Memory B cell (primary cell): ENCODE data around the gene LRRC2.

Experiments used
- ATAC-seq: fragments of 150-1000 bp; cut with Tn5 transposase; 2 replicates; pipeline ENCODE4 v1.10.0; 2021; ENCODE audit warnings: low read depth, mild to moderate bottlenecking, moderate library complexity
- DNase-seq, 2 donors: peaks; one replicate each; pipeline ENCODE4 v3.0.0; 2022; ENCODE audit warnings: low spot score in 2 of 2
- H3K27ac Mint-ChIP-seq: one replicate; pipeline ENCODE4 v1.8.0; 2022; ENCODE audit warnings: mild to moderate bottlenecking, moderate library complexity, mixed read lengths
- H3K27me3 Mint-ChIP-seq: one replicate; pipeline ENCODE4 v1.8.0; 2022; ENCODE audit warnings: mixed read lengths
- H3K36me3 Mint-ChIP-seq: one replicate; pipeline ENCODE4 v1.8.0; 2022; ENCODE audit warnings: mild to moderate bottlenecking, mixed read lengths
- H3K4me1 Mint-ChIP-seq: one replicate; pipeline ENCODE4 v1.8.0; 2022; ENCODE audit warnings: mixed read lengths
- H3K4me3 Mint-ChIP-seq: one replicate; pipeline ENCODE4 v1.8.0; 2022; ENCODE audit warnings: mild to moderate bottlenecking, moderate library complexity, mixed read lengths
- H3K9me3 Mint-ChIP-seq: one replicate; pipeline ENCODE4 v1.8.0; 2022; ENCODE audit warnings: mixed read lengths

LRRC2 gene, protein sequence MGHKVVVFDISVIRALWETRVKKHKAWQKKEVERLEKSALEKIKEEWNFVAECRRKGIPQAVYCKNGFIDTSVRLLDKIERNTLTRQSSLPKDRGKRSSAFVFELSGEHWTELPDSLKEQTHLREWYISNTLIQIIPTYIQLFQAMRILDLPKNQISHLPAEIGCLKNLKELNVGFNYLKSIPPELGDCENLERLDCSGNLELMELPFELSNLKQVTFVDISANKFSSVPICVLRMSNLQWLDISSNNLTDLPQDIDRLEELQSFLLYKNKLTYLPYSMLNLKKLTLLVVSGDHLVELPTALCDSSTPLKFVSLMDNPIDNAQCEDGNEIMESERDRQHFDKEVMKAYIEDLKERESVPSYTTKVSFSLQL

DNA sequence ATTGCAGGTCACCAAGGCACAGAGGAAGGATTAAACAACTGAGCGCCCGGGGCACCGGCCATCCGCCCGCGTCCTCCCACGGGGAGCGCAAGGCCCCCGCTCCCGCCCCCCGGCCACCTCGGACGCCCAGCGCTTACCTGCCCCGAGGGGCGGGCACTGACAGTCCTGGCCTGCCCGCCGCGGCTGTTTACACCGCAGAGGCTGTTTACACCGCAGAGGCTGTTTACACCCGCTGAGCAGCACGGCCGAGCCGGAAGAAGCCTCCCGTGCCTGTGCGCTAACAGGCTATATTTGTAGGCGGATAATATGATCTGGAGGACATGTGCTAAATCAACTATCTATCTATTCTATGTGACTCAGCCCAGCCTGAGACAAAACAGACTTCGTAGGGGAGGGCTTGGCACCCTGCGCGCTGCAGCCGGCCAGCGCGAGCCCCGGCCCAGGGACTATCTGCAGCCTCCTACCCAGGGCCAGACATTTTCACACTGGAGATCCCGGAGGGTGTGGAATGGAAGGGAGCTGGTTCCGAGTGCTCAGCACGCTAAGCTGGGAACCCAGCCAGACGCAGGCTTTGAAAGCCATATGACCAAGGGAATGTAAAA is at the start of gene LRRC2:
LRRC2 (minus strand) TSS at position 263 of the 602 bp plus-strand sequence. CDS start 14,711 bp downstream, outside the sequence.
- peak within 1 kb of the TSS; percentile 66 for H3K4me3 Mint-ChIP-seq
- peaks cover 3% of the 10 kb centered on the region for H3K9me3 Mint-ChIP-seq
- peak in 1 of 2 donors; percentile 22 for DNase-seq
- peak; percentile 65 for ATAC-seq
- H3K27ac Mint-ChIP-seq, result no peak within 1 kb of the TSS
- peaks cover 5% of the 10 kb centered on the region for H3K36me3 Mint-ChIP-seq
- peaks cover 22% of the 10 kb centered on the region for H3K27me3 Mint-ChIP-seq
- peaks cover 12% of the 10 kb centered on the region for H3K4me1 Mint-ChIP-seq

DNA sequence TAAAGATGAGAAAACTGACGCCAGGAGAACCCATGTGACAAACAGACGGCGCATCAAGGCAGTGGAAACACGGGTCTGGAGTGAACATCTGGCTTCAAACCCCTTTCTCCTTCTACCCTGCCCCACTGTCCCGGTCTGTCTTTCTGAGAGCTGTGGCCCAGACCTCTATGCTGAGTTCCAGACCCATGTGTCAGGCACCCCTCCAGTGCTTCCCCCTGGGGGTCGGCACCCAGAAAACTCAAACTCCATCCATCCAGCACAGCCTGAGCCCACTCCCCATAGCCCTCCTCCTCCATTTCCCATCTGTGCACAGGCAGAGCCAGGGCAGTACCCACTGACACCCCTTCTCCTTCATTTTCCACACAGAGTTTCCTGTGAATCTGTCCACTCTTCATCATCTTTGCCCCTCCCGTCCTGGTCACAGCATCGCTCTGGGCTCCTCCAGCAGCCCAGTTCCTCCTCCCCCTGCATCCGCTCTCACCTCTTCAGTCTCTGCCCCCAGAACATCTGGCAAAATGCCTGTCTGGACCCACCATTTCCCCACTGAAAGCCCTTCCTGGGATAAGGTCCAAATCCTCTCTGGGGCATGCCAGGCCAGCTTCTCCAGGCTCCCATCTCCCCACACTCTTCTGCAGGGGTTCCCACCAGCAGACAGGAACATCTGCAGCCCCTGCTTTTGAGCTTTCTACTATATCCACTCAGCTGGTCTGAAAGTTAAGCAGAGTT is 49.1 kb upstream of the LRRC2 start:
- no peaks in the 10 kb centered on the region for H3K9me3 Mint-ChIP-seq
- no peak for DNase-seq
- H3K36me3 Mint-ChIP-seq, result no peaks in the 10 kb centered on the region
- no peak for ATAC-seq
- peaks cover 19% of the 10 kb centered on the region for H3K27me3 Mint-ChIP-seq
- no peak overlapping the region for H3K4me3 Mint-ChIP-seq
- no peak overlapping the region for H3K27ac Mint-ChIP-seq
- H3K4me1 Mint-ChIP-seq, result no peaks in the 10 kb centered on the region

DNA sequence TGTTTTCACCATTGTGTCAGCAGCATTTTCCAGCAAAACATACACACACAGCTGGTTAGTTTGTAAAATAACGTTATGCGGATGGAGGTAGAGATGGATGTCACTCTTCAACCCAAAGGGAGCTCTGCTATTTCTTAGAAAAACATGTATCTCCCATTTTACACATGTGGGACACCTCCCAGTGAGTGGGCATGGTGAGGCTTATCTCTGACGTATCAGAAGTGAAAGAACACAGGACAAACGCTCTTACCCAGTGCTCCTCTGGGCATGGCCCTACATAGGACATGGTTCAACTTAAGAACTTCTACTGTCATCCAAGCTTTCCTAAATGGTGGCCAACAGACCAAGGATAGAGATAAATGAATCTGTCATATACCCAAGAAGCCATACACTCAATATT is 48.3 kb upstream of the LRRC2 start:
- Mint-ChIP-seq H3K27ac (no peak overlapping the region), H3K27me3 (peaks cover 15% of the 10 kb centered on the region), H3K36me3 (no peaks in the 10 kb centered on the region), H3K4me3 (no peak overlapping the region), H3K9me3 (no peaks in the 10 kb centered on the region), H3K4me1 (no peaks in the 10 kb centered on the region)
- no peak for DNase-seq
- no peak for ATAC-seq

DNA sequence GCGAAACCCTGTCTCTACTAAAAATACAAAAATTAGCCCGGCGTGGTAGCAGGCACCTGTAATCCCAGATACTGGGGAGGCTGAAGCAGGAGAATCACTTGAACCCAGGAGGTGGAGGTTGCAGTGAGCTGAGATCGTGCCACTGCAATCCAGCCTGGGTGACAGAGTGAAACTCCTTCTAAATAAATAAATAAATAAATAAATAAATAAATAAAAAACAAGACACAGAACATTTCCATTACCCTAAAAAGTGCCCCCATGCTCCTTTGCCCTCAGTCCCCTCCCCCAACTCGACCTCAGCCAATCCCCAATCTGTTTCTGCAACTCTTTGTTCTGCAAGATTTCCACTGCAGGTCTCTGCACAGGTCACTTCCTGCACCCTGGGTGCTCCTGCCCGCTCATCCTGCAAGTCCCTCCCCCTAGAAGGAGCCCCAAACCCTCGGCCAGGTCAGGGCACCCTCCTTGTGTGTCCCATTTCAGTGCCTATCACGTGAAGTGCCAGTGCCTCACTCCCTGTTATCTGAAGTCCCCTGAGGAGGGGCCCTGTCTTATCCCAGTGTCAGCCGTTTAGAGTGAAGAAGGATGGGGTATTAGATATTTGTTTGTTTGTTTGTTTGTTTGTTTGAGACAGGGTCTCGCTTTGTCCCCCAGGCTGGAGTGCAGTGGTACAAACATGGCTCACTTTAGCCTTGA is 47.4 kb upstream of the LRRC2 start:
- DNase-seq (no peak), ATAC-seq (no peak)
- no peaks in the 10 kb centered on the region for H3K36me3 Mint-ChIP-seq
- H3K27ac Mint-ChIP-seq, result no peak overlapping the region
- H3K9me3 Mint-ChIP-seq, result no peaks in the 10 kb centered on the region
- H3K4me3 Mint-ChIP-seq, result no peak overlapping the region
- H3K27me3 Mint-ChIP-seq, result peaks cover 12% of the 10 kb centered on the region
- H3K4me1 Mint-ChIP-seq, result no peaks in the 10 kb centered on the region

DNA sequence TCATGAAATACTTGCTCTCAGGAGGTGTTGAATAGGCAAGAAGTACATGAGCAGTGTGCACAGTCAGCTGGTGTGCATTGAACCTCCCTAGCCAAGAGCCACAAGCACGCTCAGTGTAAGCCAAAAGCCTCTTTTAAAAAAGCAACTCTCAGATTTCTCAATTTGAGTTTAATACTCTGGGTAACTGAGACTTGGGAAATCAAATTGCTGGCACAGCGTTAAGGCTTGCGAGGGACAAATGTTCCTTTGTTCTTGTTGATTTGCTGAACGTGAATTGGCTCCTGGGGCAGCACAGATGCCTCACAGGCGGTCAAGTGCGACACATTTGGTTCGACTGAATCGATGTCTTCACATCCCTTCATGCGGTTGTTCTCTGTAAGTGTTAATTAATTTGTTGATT is 46.2 kb upstream of the LRRC2 start, which contains the start of gene FAM240A:
FAM240A (plus strand) TSS at position 202 of the 400 bp plus-strand sequence; CDS start at position 361, 159 bp downstream.
- DNase-seq, result no peak
- ATAC-seq, result no peak
- no peak within 1 kb of the TSS for H3K27ac Mint-ChIP-seq
- H3K4me1 Mint-ChIP-seq, result no peaks in the 10 kb centered on the region
- no peak within 1 kb of the TSS for H3K4me3 Mint-ChIP-seq
- no peaks in the 10 kb centered on the region for H3K36me3 Mint-ChIP-seq
- peaks cover 12% of the 10 kb centered on the region for H3K27me3 Mint-ChIP-seq
- H3K9me3 Mint-ChIP-seq, result no peaks in the 10 kb centered on the region

DNA sequence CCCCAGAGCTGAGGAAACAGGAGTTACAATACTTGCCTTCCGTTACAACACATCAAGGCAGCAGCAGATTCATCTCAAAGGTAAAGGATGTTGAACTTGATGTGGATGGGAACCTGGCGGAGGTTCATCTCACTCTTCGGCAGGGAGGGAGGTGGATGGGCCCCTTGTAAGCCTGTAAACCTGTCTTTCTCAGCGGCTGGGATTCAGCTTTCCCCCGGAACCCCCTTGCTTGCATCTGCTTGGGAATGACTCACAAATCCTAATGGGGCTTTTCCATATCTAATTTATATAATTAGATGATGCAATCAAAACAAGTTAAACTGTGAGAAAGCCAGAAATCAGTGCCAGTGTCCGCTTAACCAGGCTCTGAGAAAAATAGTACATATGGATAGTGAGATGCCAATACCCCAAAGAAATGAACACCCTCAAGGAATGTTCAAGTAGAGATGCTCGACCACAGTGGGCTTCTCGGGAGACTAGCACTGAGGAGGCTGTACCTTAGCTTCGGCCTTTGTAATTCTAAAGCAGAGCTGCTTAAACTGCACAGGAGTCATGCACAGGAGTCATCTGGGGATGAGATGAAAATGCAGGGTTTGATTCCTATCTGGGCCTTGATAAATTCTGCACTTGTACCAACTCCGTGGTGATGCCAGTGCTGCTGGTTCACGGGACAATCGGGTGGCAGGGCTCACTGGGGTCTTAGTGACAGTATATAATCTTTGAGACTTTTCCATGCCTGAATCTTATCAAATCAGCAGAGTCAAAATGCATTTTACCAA is 44.0 kb upstream of the LRRC2 start:
- no peaks in the 10 kb centered on the region for H3K9me3 Mint-ChIP-seq
- H3K27ac Mint-ChIP-seq, result no peak overlapping the region
- no peak for ATAC-seq
- no peaks in the 10 kb centered on the region for H3K4me1 Mint-ChIP-seq
- H3K36me3 Mint-ChIP-seq, result no peaks in the 10 kb centered on the region
- H3K4me3 Mint-ChIP-seq, result no peak overlapping the region
- H3K27me3 Mint-ChIP-seq, result peaks cover 7% of the 10 kb centered on the region
- DNase-seq, result no peak

DNA sequence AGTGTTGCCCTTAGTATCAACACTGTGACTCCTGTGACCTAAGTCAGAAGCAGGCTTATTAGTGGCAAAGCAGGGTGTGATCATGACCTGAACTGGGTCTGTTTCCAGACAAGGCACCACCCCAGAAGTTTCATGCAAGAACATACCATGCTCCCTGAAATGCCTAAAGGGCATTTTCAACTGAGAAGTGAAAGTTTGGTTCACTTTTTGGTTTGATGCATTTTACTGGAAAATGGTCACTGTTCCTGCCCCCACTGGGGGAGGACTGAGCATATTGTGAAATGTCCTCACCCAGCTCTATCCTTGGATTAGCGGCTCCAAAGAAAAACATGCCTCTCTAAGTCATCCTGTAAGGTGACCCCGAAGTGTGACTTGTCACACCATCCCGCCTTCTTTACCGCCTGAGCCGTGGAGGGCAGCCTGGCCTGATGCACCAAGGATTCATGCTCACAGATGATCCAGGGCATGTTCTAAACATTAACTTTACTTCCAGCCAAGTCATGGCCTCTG is 43.2 kb upstream of the LRRC2 start:
- Mint-ChIP-seq H3K27me3 (peaks cover 6% of the 10 kb centered on the region), H3K9me3 (no peaks in the 10 kb centered on the region), H3K27ac (no peak overlapping the region), H3K36me3 (no peaks in the 10 kb centered on the region), H3K4me1 (no peaks in the 10 kb centered on the region), H3K4me3 (no peak overlapping the region)
- DNase-seq (no peak), ATAC-seq (no peak)

DNA sequence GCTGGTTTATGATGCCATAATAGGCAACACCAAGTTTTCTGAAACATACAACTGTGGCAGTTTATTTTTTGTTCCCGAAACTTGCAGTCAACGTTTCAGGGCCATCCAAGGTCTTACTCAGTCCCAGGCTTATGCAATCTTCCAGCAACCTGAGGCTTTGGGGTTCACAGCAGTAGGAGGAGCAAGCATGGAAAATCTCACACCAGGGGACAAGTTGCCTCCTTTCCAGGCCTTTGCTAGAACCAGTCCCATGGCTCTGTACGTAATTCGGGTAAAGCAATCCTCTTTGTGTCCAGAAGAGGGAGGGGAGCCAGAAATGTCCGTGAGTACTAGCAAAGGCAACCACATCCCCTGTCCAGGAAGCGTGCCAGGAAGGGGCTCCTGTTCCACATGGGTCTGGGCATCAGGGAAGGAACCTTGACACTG is 41.5 kb upstream of the LRRC2 start:
- DNase-seq (no peak), ATAC-seq (no peak)
- Mint-ChIP-seq H3K4me1 (no peaks in the 10 kb centered on the region), H3K27ac (no peak overlapping the region), H3K36me3 (no peaks in the 10 kb centered on the region), H3K27me3 (peaks cover 3% of the 10 kb centered on the region), H3K9me3 (no peaks in the 10 kb centered on the region), H3K4me3 (no peak overlapping the region)

DNA sequence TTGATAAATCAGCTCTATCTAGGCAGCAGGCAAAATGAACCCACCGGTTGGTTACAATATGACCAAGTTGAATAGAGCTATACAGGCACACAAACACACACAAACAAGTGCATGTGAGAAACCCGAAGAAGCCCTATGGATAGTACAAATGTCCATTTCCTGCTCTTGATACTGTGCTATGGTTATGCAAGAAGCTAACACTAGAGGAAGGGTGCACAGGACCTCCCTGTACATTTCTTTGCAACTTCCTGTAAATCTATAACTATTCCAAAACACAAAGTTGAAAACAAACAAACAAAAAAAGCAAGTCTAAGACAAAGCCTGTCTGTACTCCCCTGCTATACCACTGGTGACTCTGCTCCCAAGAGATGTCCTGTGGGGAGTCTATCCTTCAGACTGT is 38.0 kb upstream of the LRRC2 start:
- Mint-ChIP-seq H3K4me1 (no peaks in the 10 kb centered on the region), H3K27ac (no peak overlapping the region), H3K4me3 (no peak overlapping the region), H3K36me3 (no peaks in the 10 kb centered on the region), H3K27me3 (peaks cover 1% of the 10 kb centered on the region), H3K9me3 (no peaks in the 10 kb centered on the region)
- no peak for ATAC-seq
- no peak for DNase-seq

DNA sequence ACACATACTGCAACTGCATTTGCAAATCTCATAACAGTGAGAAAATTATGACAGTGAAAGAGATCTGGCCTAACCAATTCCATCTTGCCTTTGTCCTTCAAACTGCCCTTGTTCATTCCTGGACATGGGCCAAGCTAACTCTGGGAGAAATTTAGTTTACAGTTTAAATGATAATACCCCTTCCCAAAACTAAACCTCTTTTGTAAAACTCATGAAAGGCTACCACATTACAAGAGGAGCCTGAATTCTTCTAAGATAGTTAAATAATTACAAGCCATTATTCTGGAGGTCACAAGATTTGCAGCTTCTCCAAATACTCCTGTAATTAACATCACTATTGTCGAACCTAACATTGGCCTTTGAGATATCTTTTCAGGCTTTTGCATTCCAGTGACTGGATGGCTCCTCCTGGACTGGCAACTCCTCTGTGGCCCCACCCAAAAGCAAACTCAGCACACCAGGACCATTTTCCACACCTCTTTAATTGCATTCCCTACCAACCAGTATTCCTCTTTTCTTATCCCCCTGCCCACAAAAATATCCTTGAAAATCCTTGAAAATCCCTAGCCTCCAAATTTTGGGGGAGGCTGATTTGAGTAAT is 37.4 kb upstream of the LRRC2 start:
- Mint-ChIP-seq H3K27me3 (peaks cover 1% of the 10 kb centered on the region), H3K4me1 (no peaks in the 10 kb centered on the region), H3K9me3 (no peaks in the 10 kb centered on the region), H3K27ac (no peak overlapping the region), H3K36me3 (no peaks in the 10 kb centered on the region), H3K4me3 (no peak overlapping the region)
- ATAC-seq, result no peak
- DNase-seq, result no peak

DNA sequence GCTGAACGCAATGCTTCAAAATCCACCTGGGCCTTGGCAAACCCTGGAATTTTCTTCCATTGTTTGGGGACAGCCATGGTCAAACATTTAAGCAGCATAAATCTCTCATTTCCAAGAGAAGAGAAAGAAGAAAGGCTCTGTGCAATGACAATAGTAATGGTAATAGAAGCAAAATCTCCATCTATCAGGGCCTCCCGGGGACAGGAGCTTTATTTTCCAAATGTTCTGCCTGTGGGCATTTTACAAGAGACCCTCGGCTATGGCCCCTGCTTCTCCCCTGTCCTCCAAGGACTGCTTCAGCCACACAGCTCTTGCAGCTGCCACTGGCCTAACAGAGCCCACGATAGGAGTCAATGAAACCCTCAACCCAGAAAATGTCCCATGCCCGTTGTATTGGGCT is 33.5 kb upstream of the LRRC2 start:
- H3K9me3 Mint-ChIP-seq, result no peaks in the 10 kb centered on the region
- no peaks in the 10 kb centered on the region for H3K36me3 Mint-ChIP-seq
- H3K27me3 Mint-ChIP-seq, result peaks cover 5% of the 10 kb centered on the region
- no peak overlapping the region for H3K4me3 Mint-ChIP-seq
- ATAC-seq, result no peak
- no peaks in the 10 kb centered on the region for H3K4me1 Mint-ChIP-seq
- no peak for DNase-seq
- no peak overlapping the region for H3K27ac Mint-ChIP-seq

DNA sequence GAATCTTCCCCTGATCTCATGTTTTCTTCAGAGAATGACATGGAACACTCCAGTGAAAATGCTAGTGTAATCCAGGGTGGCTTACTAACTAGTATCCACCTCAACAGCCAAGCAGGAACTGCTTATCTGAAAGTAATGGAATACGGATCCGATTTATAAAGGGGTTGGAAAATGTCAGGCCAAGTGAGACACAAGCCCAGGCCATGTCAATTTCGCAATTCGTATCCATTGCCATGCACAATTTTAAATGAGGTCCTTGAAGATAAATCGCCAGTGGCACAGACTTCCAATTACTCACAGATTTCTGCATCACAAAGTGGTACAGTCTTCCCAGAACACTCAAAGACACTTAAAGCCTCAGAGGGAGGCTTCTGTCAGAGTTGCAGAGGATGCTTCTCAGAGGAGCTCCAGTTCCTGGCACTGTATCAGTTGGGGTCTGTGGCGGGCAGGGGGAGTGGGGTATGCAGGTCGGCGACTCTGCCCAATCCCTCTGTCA is 29.8 kb upstream of the LRRC2 start:
- peaks cover 3% of the 10 kb centered on the region for H3K9me3 Mint-ChIP-seq
- DNase-seq (no peak), ATAC-seq (no peak)
- no peak overlapping the region for H3K27ac Mint-ChIP-seq
- no peaks in the 10 kb centered on the region for H3K36me3 Mint-ChIP-seq
- no peaks in the 10 kb centered on the region for H3K4me1 Mint-ChIP-seq
- no peak overlapping the region for H3K4me3 Mint-ChIP-seq
- H3K27me3 Mint-ChIP-seq, result peaks cover 5% of the 10 kb centered on the region

DNA sequence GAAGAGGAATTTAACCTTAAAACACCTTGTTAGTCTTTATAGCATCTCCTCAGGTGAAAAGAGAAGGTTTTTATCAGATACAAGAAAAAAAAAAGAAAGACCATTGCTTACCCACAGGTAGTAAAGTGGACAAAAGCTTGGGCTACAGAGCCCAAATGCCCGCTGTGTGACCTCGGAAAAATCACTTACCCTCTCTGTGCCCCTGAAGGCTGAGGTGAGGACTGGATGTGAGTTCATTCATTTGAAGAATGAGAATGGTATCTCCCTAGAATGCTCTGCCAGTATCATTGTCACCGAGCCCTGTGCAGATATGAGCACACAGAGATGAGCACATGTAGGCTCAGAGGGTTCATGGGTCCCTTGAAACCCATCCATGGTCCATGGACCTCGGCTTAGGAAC is 28.6 kb upstream of the LRRC2 start:
- ATAC-seq (no peak), DNase-seq (no peak)
- Mint-ChIP-seq H3K9me3 (peaks cover 3% of the 10 kb centered on the region), H3K27me3 (peaks cover 9% of the 10 kb centered on the region), H3K4me1 (no peaks in the 10 kb centered on the region), H3K36me3 (no peaks in the 10 kb centered on the region), H3K4me3 (no peak overlapping the region), H3K27ac (no peak overlapping the region)
